C1 segment of cervical spinal cord (tissue), 14 donors: ENCODE measurements around the gene ATXN1.

Experiments used
- DNase-seq, 14 donors: peaks; one replicate each; lab custom pipeline; 2025; lab: John Stamatoyannopoulos, UW

The ATXN1 gene

GRCh38 chr6:16783509-16783908, 22.2 kb upstream of the ATXN1 start:
- DNase-seq = no peak

- DNase-seq = no peak
Measured at GRCh38 chr6:16782278-16782677, 21.0 kb upstream of the ATXN1 start.

- peak in 1 of 14 donors; percentile 71 for DNase-seq
Measured at GRCh38 chr6:16781348-16782169, 20.3 kb upstream of the ATXN1 start.

GRCh38 chr6:16778521-16778920, 17.3 kb upstream of the ATXN1 start:
- no peak for DNase-seq

GRCh38 chr6:16777794-16778193, 16.5 kb upstream of the ATXN1 start:
- DNase-seq = no peak

GRCh38 chr6:16776394-16777017, 15.2 kb upstream of the ATXN1 start:
- DNase-seq = no peak

GRCh38 chr6:16774437-16774836, 13.2 kb upstream of the ATXN1 start:
- DNase-seq = no peak

GRCh38 chr6:16773362-16773761, 12.1 kb upstream of the ATXN1 start:
- DNase-seq = peak in 1 of 14 donors; percentile 9

GRCh38 chr6:16770701-16771569, 9.7 kb upstream of the ATXN1 start:
- DNase-seq = peak in 10 of 14 donors; percentile 9 to 56 (median 37)

GRCh38 chr6:16769986-16770376, 8.7 kb upstream of the ATXN1 start:
- DNase-seq = no peak

- no peak for DNase-seq
Measured at GRCh38 chr6:16769131-16769985, 8.1 kb upstream of the ATXN1 start.

- no peak for DNase-seq
Measured at GRCh38 chr6:16768477-16768830, 7.2 kb upstream of the ATXN1 start.

GRCh38 chr6:16767765-16768476, 6.7 kb upstream of the ATXN1 start:
- no peak for DNase-seq

GRCh38 chr6:16766836-16767745, 5.8 kb upstream of the ATXN1 start:
- no peak for DNase-seq

- no peak for DNase-seq
Measured at GRCh38 chr6:16766043-16766536, 4.8 kb upstream of the ATXN1 start.

GRCh38 chr6:16765235-16765634, 4.0 kb upstream of the ATXN1 start:
- no peak for DNase-seq

- no peak for DNase-seq
Measured at GRCh38 chr6:16764188-16764950, 3.1 kb upstream of the ATXN1 start.
